ENCODE measurements around the gene SKOR1.

DNA sequence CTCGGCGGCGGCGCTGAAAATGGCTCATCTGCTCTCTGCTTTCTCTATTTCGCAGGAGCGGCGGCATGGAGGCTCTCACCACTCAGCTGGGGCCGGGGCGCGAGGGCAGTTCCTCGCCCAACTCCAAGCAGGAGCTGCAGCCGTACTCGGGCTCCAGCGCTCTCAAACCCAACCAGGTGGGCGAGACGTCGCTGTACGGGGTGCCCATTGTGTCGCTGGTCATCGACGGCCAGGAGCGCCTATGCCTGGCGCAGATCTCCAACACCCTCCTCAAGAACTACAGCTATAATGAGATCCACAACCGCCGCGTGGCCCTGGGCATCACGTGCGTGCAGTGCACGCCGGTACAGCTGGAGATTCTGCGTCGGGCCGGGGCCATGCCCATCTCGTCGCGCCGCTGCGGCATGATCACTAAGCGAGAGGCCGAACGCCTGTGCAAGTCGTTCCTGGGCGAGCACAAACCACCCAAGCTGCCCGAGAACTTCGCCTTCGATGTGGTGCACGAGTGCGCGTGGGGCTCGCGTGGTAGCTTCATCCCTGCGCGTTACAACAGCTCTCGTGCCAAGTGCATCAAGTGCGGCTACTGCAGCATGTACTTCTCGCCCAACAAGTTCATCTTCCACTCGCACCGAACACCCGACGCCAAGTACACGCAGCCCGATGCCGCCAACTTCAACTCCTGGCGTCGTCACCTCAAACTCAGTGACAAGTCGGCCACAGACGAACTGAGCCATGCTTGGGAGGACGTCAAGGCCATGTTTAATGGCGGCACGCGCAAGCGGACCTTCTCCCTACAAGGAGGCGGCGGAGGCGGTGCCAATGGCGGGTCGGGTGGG lies 790 bp downstream of the SKOR1 start:
- TF ChIP-seq FOS (IDR thresholded peaks at IDR 0.05; ENCODE audit: low read depth, low read length), result no peak
- TF ChIP-seq, protein P1, sequence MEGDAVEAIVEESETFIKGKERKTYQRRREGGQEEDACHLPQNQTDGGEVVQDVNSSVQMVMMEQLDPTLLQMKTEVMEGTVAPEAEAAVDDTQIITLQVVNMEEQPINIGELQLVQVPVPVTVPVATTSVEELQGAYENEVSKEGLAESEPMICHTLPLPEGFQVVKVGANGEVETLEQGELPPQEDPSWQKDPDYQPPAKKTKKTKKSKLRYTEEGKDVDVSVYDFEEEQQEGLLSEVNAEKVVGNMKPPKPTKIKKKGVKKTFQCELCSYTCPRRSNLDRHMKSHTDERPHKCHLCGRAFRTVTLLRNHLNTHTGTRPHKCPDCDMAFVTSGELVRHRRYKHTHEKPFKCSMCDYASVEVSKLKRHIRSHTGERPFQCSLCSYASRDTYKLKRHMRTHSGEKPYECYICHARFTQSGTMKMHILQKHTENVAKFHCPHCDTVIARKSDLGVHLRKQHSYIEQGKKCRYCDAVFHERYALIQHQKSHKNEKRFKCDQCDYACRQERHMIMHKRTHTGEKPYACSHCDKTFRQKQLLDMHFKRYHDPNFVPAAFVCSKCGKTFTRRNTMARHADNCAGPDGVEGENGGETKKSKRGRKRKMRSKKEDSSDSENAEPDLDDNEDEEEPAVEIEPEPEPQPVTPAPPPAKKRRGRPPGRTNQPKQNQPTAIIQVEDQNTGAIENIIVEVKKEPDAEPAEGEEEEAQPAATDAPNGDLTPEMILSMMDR (conservative IDR thresholded peaks at IDR 0.05; ENCODE audit: low read depth, low read length), result no peak
- TF ChIP-seq, protein P2, sequence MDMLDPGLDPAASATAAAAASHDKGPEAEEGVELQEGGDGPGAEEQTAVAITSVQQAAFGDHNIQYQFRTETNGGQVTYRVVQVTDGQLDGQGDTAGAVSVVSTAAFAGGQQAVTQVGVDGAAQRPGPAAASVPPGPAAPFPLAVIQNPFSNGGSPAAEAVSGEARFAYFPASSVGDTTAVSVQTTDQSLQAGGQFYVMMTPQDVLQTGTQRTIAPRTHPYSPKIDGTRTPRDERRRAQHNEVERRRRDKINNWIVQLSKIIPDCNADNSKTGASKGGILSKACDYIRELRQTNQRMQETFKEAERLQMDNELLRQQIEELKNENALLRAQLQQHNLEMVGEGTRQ (IDR thresholded peaks at IDR 0.05; ENCODE audit: low read depth, low read length), result no peak
- no peak for TF ChIP-seq RCOR1 (IDR thresholded peaks at IDR 0.05; ENCODE audit: insufficient replicate concordance, low read length)
